GM23338 (cell line): ENCODE data around the gene MYO1E.

Experiments used
- CREB1 ChIP-seq: fragments of 250-450 bp; sonication (Bioruptor Pico); IDR thresholded peaks from 2 replicates; pipeline ENCODE4 v1.5.0; 2020; ENCODE audit warnings: low read depth, mild to moderate bottlenecking, moderate library complexity
- CTCF ChIP-seq, 2 experiments: fragments of 200-600 bp in 1 of 2; sonication (generic) in 1 of 2; conservative IDR thresholded peaks; 2 replicates each; pipeline versions ENCODE4 v1.5.1 to v1.6.1; 2016 to 2017; ENCODE audit warnings: antibody characterized with exemption in 2 of 2, low read depth in 2 of 2, mild to moderate bottlenecking in 2 of 2, moderate library complexity in 1 of 2
- ETS1 ChIP-seq: IDR thresholded peaks from 2 replicates; pipeline ENCODE4 v1.6.1; 2016; ENCODE audit warnings: antibody characterized with exemption
- EZH2 ChIP-seq: fragments of 200-600 bp; sonication (generic); IDR thresholded peaks from one replicate; pipeline ENCODE4 v1.8.0; 2017; ENCODE audit warnings: antibody characterized with exemption, mild to moderate bottlenecking, low read depth; ENCODE audit not compliant: unreplicated experiment
- EZH2phosphoT487 ChIP-seq: fragments of 200-600 bp; sonication (generic); IDR thresholded peaks from one replicate; pipeline ENCODE4 v1.8.1; 2018; ENCODE audit warnings: antibody characterized with exemption; ENCODE audit not compliant: unreplicated experiment
- JUNB ChIP-seq: IDR thresholded peaks from one replicate; pipeline ENCODE4 v1.6.1; 2016; ENCODE audit warnings: antibody characterized with exemption; ENCODE audit not compliant: unreplicated experiment
- POLR2AphosphoS5 ChIP-seq: IDR thresholded peaks from 2 replicates; pipeline ENCODE4 v1.6.1; 2016; ENCODE audit warnings: antibody characterized with exemption, low read depth
- REST ChIP-seq: IDR thresholded peaks from one replicate; pipeline ENCODE4 v1.6.1; 2018; ENCODE audit warnings: antibody characterized with exemption; ENCODE audit not compliant: unreplicated experiment

GRCh38 chr15:59398220-59398619, 25.5 kb upstream of the MYO1E start:
- TF ChIP-seq REST (no peak), CTCF (conservative IDR thresholded peaks at IDR 0.05; ENCODE audit: low read depth in 2 of 2) (no peak), CREB1 (no peak), EZH2 (no peak), EZH2phosphoT487 (no peak), POLR2AphosphoS5 (no peak), JUNB (no peak), ETS1 (no peak)
